ENCODE results near the gene GRHL1. TPM values are rescaled to one million over a fixed set of nuclear protein-coding genes. Genes with fewer than 3 reads are reported as not detected.
A peak's percentile ranks its signal among the peaks of the same experiment; 100 is the strongest.

GRHL1 gene
- total and polyA plus RNA-seq, 5 experiments from 2014 or later: 0.05 to 0.47 TPM; not detected in 3

GRCh38 chr2:10019174-10019573, 67.7 kb downstream of the GRHL1 start:
- no peak overlapping the region for H3K27ac Mint-ChIP-seq
- no peak overlapping the region for H3K4me3 Mint-ChIP-seq
- peaks cover 0 to 10% (median 0%) of the 10 kb centered on the region in 3 donors for H3K36me3 Mint-ChIP-seq
- ATAC-seq: no peak
- H3K9me3 Mint-ChIP-seq: peaks cover 0 to 15% (median 4%) of the 10 kb centered on the region in 9 donors
- H3K27me3 Mint-ChIP-seq: peaks cover 0 to 2% (median 0%) of the 10 kb centered on the region in 5 donors
- no peaks in the 10 kb centered on the region for H3K4me1 Mint-ChIP-seq
- no peak for DNase-seq
- POLR2A ChIA-PET: interaction anchor here (1.0 kb wide), 1 partner anchor 26 kb away, joined by 3 read pairs; no protein-coding TSS in a partner anchor

GRCh38 chr2:10019602-10020400, 68.3 kb downstream of the GRHL1 start:
- peaks cover 0 to 15% (median 4%) of the 10 kb centered on the region in 9 donors for H3K9me3 Mint-ChIP-seq
- no peak for DNase-seq
- no peak overlapping the region for H3K27ac Mint-ChIP-seq
- H3K27me3 Mint-ChIP-seq: peaks cover 0 to 2% (median 0%) of the 10 kb centered on the region in 5 donors
- no peaks in the 10 kb centered on the region for H3K4me1 Mint-ChIP-seq
- no peak overlapping the region for H3K4me3 Mint-ChIP-seq
- POLR2A ChIA-PET: interaction anchor here (1.0 kb wide), 1 partner anchor 25 kb away, joined by 3 read pairs; no protein-coding TSS in a partner anchor
- no peak for ATAC-seq
- H3K36me3 Mint-ChIP-seq: peaks cover 0 to 10% (median 0%) of the 10 kb centered on the region in 3 donors

- H3K4me3 Mint-ChIP-seq: no peak overlapping the region
- H3K27me3 Mint-ChIP-seq: peaks cover 0 to 2% (median 0%) of the 10 kb centered on the region in 5 donors
- peaks cover 0 to 6% (median 0%) of the 10 kb centered on the region in 3 donors for H3K36me3 Mint-ChIP-seq
- H3K9me3 Mint-ChIP-seq: peaks cover 0 to 8% (median 4%) of the 10 kb centered on the region in 9 donors
- POLR2A ChIA-PET: no interaction called here
- no peak for ATAC-seq
- peak in 1 of 10 donors; percentile 44 for DNase-seq
- no peak overlapping the region for H3K27ac Mint-ChIP-seq
- H3K4me1 Mint-ChIP-seq: peaks cover 0 to 6% (median 2%) of the 10 kb centered on the region in 4 donors
Measured at GRCh38 chr2:10022041-10022421, 70.5 kb downstream of the GRHL1 start.

- H3K4me3 Mint-ChIP-seq: no peak overlapping the region
Measured at GRCh38 chr2:10022445-10022844, 71.0 kb downstream of the GRHL1 start.

GRCh38 chr2:10022966-10023662, 71.6 kb downstream of the GRHL1 start:
- ATAC-seq: no peak
- peaks cover under 1 to 13% (median 6%) of the 10 kb centered on the region in 4 donors for H3K4me1 Mint-ChIP-seq
- H3K27me3 Mint-ChIP-seq: peaks cover 0 to 2% (median 0%) of the 10 kb centered on the region in 5 donors
- no peaks in the 10 kb centered on the region for H3K9me3 Mint-ChIP-seq
- H3K36me3 Mint-ChIP-seq: no peaks in the 10 kb centered on the region
- peak in 1 of 10 donors; percentile 43 for DNase-seq
- POLR2A ChIA-PET: no interaction called here
- H3K4me3 Mint-ChIP-seq: no peak overlapping the region
- peak overlapping the region in 3 of 10 donors; percentile 4 to 53 (median 18) for H3K27ac Mint-ChIP-seq

More at GRCh38 chr2:10022445-10022844, 71.0 kb downstream of the GRHL1 start:
- DNase-seq: no peak
- Mint-ChIP-seq H3K27me3 (peaks cover 0 to 2% (median 0%) of the 10 kb centered on the region in 5 donors), H3K27ac (peak overlapping the region in 2 of 10 donors; percentile 18 to 53), H3K4me1 (peaks cover 0 to 8% (median 4%) of the 10 kb centered on the region in 4 donors), H3K9me3 (peaks cover 0 to 4% (median 2%) of the 10 kb centered on the region in 9 donors), H3K36me3 (peaks cover 0 to 1% (median 0%) of the 10 kb centered on the region in 3 donors)
- POLR2A ChIA-PET: no interaction called here
- no peak for ATAC-seq

GRCh38 chr2:10026940-10027569, 75.6 kb downstream of the GRHL1 start:
- H3K27ac Mint-ChIP-seq: peak overlapping the region in 5 of 10 donors; percentile 29 to 71 (median 53)
- no peaks in the 10 kb centered on the region for H3K36me3 Mint-ChIP-seq
- H3K4me3 Mint-ChIP-seq: peak overlapping the region in 1 of 10 donors; percentile 18
- ATAC-seq (no peak), DNase-seq (peak in 1 of 10 donors; percentile 14)
- no peaks in the 10 kb centered on the region for H3K27me3 Mint-ChIP-seq
- H3K4me1 Mint-ChIP-seq: peaks cover 19 to 47% (median 31%) of the 10 kb centered on the region in 4 donors
- POLR2A ChIA-PET: interaction anchor here (2.2 to 6.1 kb wide), 2 partner anchors 16 to 43 kb away, joined by 6 to 53 read pairs; partner anchors contain the start of gene KLF11
- no peaks in the 10 kb centered on the region for H3K9me3 Mint-ChIP-seq

- Mint-ChIP-seq H3K27me3 (no peaks in the 10 kb centered on the region), H3K9me3 (no peaks in the 10 kb centered on the region), H3K4me1 (peaks cover 19 to 47% (median 31%) of the 10 kb centered on the region in 4 donors), H3K4me3 (peak overlapping the region in 1 of 10 donors; percentile 41), H3K36me3 (no peaks in the 10 kb centered on the region), H3K27ac (peak overlapping the region in 7 of 10 donors; percentile 43 to 71 (median 53))
- POLR2A ChIA-PET: interaction anchor here (1.7 to 6.1 kb wide), 3 partner anchors 16 to 44 kb away, joined by 6 to 53 read pairs (median 10); partner anchors contain the start of gene KLF11
- ATAC-seq (no peak), DNase-seq (no peak)
Measured at GRCh38 chr2:10027660-10028330, 76.3 kb downstream of the GRHL1 start.

- Mint-ChIP-seq H3K36me3 (no peaks in the 10 kb centered on the region), H3K27ac (peak overlapping the region; percentile 32 to 92 (median 55)), H3K4me1 (peaks cover 19 to 48% (median 31%) of the 10 kb centered on the region in 4 donors), H3K9me3 (no peaks in the 10 kb centered on the region), H3K4me3 (peak overlapping the region in 7 of 10 donors; percentile 4 to 83 (median 71)), H3K27me3 (no peaks in the 10 kb centered on the region)
- no peak for ATAC-seq
- peak in 1 of 10 donors; percentile 56 for DNase-seq
- POLR2A ChIA-PET: interaction anchor here (0.6 to 6.1 kb wide), 5 partner anchors 9 to 1691 kb away, joined by 3 to 53 read pairs (median 6); partner anchors contain the start of gene KLF11
Measured at GRCh38 chr2:10028407-10028987, 77.0 kb downstream of the GRHL1 start.

- POLR2A ChIA-PET: interaction anchor here (0.6 to 6.1 kb wide), 6 partner anchors 9 to 1692 kb away, joined by 3 to 53 read pairs (median 6); partner anchors contain the start of gene KLF11
- DNase-seq (peak in 8 of 10 donors; percentile 18 to 79 (median 46)), ATAC-seq (peak; percentile 93 to 97)
- Mint-ChIP-seq H3K9me3 (no peaks in the 10 kb centered on the region), H3K36me3 (no peaks in the 10 kb centered on the region), H3K27ac (peak overlapping the region in 9 of 10 donors; percentile 53 to 92 (median 74)), H3K4me3 (peak overlapping the region; percentile 40 to 83 (median 64)), H3K27me3 (no peaks in the 10 kb centered on the region), H3K4me1 (peaks cover 19 to 52% (median 31%) of the 10 kb centered on the region in 4 donors)
Measured at GRCh38 chr2:10028988-10029874, 77.7 kb downstream of the GRHL1 start.

GRCh38 chr2:10029875-10030223, 78.4 kb downstream of the GRHL1 start:
- Mint-ChIP-seq H3K36me3 (no peaks in the 10 kb centered on the region), H3K4me3 (peak overlapping the region; percentile 40 to 83 (median 68)), H3K4me1 (peaks cover 19 to 58% (median 31%) of the 10 kb centered on the region in 4 donors), H3K27ac (peak overlapping the region in 9 of 10 donors; percentile 5 to 92 (median 67)), H3K9me3 (no peaks in the 10 kb centered on the region), H3K27me3 (no peaks in the 10 kb centered on the region)
- POLR2A ChIA-PET: interaction anchor here (1.0 to 6.1 kb wide), 3 partner anchors 13 to 44 kb away, joined by 3 to 53 read pairs (median 10); partner anchors contain the start of gene KLF11
- DNase-seq (no peak), ATAC-seq (no peak)

Measured in naive thymus-derived CD8-positive, alpha-beta T cell (primary cell).